ES-I3 (cell line): ENCODE results near the gene ATG7.

Source experiments
- H3K36me3 ChIP-seq: 2 replicates; pipeline ENCODE4 v1.6.1; 2013; ENCODE audit warnings: mild to moderate bottlenecking, low read length, control low read depth, moderate library complexity; ENCODE audit not compliant: insufficient read depth
- H3K4me1 ChIP-seq: 2 replicates; pipeline ENCODE4 v1.6.1; 2013; ENCODE audit warnings: mild to moderate bottlenecking, control low read depth, low read length; ENCODE audit not compliant: insufficient read depth
- H3K9ac ChIP-seq: 2 replicates; pipeline ENCODE4 v1.6.1; 2013; ENCODE audit warnings: low read depth, mild to moderate bottlenecking, low read length, moderate library complexity
- H3K9me3 ChIP-seq: 2 replicates; pipeline ENCODE4 v1.6.1; 2013; ENCODE audit warnings: mild to moderate bottlenecking, low read length, moderate library complexity; ENCODE audit not compliant: control insufficient read depth, insufficient read depth

ATG7 gene

GRCh38 chr3:11546657-11547302 is 274.6 kb downstream of the ATG7 start:
- H3K9me3 ChIP-seq: no peaks in the 10 kb centered on the region
- H3K4me1 ChIP-seq: no peaks in the 10 kb centered on the region
- H3K36me3 ChIP-seq: no peaks in the 10 kb centered on the region
- no peak overlapping the region for H3K9ac ChIP-seq

- Histone ChIP-seq H3K9ac (no peak overlapping the region), H3K4me1 (no peaks in the 10 kb centered on the region), H3K36me3 (no peaks in the 10 kb centered on the region), H3K9me3 (no peaks in the 10 kb centered on the region)
Observed at GRCh38 chr3:11547498-11547897, 275.3 kb downstream of the ATG7 start.

- no peaks in the 10 kb centered on the region for H3K36me3 ChIP-seq
- no peak overlapping the region for H3K9ac ChIP-seq
- H3K9me3 ChIP-seq: no peaks in the 10 kb centered on the region
- H3K4me1 ChIP-seq: no peaks in the 10 kb centered on the region
Observed at GRCh38 chr3:11548721-11549131, 276.5 kb downstream of the ATG7 start.

DNA sequence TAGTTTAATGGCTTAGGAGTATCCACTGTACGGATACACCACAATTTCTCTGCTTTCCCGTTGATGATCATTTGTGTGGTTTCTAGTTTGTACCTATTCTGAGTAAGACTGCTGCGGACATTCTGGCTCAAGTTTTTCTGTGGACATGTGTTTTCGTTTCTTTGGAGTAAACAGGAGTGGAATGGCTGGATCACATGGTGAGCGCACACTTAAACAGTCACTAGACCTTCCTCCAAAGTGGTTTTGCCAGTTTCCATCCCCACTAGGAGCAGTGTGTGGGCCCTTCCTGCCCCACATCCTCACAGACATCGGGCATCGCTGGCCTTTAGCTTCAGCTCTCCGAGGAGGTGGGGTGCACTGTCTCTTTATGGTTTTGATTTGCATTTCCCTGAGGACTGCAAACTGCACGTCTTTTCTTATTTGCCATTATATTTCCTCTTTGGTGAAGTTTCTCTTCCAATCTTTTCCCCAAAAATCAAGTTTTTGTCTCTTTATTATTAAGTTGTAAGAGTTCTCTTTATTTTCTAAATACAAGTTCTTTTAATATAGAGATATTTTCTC is 277.5 kb downstream of the ATG7 start:
- Histone ChIP-seq H3K36me3 (no peaks in the 10 kb centered on the region), H3K4me1 (no peaks in the 10 kb centered on the region), H3K9me3 (no peaks in the 10 kb centered on the region), H3K9ac (no peak overlapping the region)

GRCh38 chr3:11551036-11551435 is 278.8 kb downstream of the ATG7 start:
- H3K9ac ChIP-seq: no peak overlapping the region
- no peaks in the 10 kb centered on the region for H3K9me3 ChIP-seq
- H3K4me1 ChIP-seq: no peaks in the 10 kb centered on the region

GRCh38 chr3:11552289-11553264 is 280.4 kb downstream of the ATG7 start:
- H3K36me3 ChIP-seq: no peaks in the 10 kb centered on the region
- H3K4me1 ChIP-seq: 0 out of 2 replicates have a peak, but pooled peaks cover under 1% of the 10 kb centered on the region
- no peaks in the 10 kb centered on the region for H3K9me3 ChIP-seq
- H3K9ac ChIP-seq: no peak overlapping the region

More at GRCh38 chr3:11551036-11551435, 278.8 kb downstream of the ATG7 start:
- no peaks in the 10 kb centered on the region for H3K36me3 ChIP-seq

DNA sequence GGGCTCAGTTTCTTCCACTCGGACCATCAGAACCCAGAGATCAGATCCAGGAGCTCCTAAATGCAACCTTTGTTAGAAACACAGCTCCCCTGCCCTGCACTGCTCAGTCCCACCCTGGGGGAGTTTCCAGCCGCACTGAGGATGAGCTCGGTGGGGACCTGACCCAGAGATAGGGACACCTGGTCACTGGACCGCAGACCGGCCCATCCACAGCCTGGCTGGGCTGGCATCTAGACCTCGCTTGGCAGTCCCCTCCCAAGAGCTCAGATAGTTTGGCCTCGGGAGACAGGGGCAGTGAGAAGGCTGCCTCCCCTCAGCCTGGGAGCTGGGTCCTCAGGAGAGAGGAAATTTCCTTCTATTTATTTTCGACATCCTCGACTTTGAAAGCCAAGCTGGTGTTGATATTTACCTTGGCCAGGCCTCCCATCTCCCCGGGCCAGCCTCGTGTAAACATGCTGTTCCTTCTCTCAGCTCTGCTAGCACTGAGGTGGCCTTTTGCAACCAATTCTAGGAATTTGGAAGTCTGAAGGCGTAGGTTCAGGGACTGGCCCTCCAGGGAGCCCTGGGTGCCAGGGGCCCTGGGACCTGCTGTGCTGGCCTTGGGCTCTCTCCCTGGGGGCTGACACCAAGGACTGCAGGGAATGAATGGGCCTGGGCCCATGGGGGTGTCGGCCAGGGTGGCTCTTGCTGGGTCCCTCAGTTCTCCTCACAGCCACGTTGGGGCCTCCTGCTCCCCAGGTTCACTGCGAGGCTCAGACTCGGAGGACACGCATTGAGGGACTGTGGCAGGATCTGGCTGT is 281.4 kb downstream of the ATG7 start:
- no peaks in the 10 kb centered on the region for H3K36me3 ChIP-seq
- 0 out of 2 replicates have a peak, but pooled peaks cover 6% of the 10 kb centered on the region for H3K4me1 ChIP-seq
- H3K9ac ChIP-seq: no peak overlapping the region
- no peaks in the 10 kb centered on the region for H3K9me3 ChIP-seq

GRCh38 chr3:11554236-11554610 is 282.0 kb downstream of the ATG7 start:
- H3K9me3 ChIP-seq: no peaks in the 10 kb centered on the region
- no peaks in the 10 kb centered on the region; the same call in 1 of the 2 replicates for H3K36me3 ChIP-seq
- no peak overlapping the region for H3K9ac ChIP-seq
- 0 out of 2 replicates have a peak, but pooled peaks cover 6% of the 10 kb centered on the region for H3K4me1 ChIP-seq

DNA sequence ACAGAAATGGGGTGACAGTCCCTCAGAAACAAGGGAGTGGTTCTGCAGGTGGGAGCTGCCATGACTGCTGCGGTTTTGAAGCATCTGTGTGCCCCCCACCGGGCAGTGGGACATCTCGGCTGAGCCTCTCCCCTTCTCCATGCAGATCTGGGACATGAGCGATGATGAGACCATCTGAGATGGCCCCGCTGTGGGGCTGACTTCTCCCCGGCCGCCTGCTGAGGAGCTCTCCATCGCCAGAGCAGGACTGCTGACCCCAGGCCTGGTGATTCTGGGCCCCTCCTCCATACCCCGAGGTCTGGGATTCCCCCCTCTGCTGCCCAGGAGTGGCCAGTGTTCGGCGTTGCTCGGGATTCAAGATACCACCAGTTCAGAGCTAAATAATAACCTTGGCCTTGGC is 282.5 kb downstream of the ATG7 start:
- Histone ChIP-seq H3K9ac (no peak overlapping the region), H3K4me1 (0 out of 2 replicates have a peak, but pooled peaks cover 6% of the 10 kb centered on the region), H3K9me3 (no peaks in the 10 kb centered on the region), H3K36me3 (no peaks in the 10 kb centered on the region; the same call in 1 of the 2 replicates)

DNA sequence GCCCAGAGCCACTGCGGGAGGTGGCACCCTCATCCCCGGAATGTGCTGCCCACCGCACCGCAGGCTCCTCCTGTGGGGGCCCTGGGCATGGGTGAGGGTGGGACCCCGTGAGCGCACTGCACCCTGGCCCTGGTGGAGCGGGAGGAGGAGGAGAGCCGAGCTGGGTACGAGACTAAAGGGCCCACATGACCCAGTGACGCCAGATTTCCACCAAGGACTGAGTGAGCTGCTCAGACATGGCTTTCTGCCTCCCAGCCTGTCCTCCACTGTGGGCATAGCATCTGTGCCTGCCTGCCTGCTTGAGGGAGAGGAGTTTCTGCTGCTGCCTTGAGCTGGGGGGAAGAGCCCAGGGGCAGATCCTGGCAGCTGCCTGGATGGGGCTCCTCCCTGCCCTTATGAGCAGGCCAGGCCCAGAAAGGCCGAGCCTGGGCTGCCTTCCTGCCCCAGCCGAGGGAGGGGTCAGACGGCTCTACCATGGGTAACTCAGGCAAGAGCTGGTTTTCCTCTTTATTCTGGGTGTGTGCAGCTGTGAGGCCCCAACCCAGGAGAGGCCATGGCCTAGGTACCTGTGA is 283.1 kb downstream of the ATG7 start:
- 0 out of 2 replicates have a peak, but pooled peaks cover 6% of the 10 kb centered on the region for H3K4me1 ChIP-seq
- H3K36me3 ChIP-seq: no peaks in the 10 kb centered on the region; the same call in 1 of the 2 replicates
- H3K9ac ChIP-seq: no peak overlapping the region
- no peaks in the 10 kb centered on the region for H3K9me3 ChIP-seq

DNA sequence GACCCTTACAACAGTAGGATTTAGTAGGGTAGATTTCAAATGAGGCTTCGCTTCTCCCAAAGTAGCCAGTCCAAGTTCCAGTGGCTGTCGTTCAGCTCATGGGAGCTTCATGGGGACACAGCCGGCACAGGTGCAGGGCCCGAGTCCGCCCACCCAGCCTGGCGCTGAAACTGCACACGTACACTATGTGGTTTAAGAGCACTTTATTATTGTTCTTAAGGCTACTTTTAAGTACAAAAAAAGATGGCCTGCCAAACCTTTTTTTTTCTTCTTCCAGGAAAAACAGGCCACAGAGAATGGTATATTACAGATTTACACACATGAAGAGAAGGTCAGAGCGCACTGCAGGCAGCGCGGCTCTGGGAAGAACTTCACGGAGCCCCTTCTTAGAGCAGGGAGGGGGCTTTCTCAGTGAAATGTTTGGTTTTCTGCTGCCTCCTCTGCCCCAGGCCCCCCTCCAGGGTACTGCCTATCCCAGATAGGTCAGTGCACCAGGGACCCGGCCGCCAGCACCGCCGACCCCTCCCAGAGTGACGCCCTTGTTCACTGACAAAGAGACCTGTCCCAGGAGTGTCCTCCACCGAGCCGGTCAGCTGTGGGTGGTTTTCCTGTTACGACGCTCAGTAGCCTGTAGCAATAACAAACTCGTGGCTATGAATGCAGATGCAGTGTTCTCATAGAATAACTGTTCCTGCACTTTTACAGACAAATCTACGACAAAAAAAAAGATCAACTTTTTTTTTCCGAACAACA is 283.9 kb downstream of the ATG7 start:
- 0 out of 2 replicates have a peak, but pooled peaks cover 6% of the 10 kb centered on the region for H3K4me1 ChIP-seq
- H3K36me3 ChIP-seq: no peaks in the 10 kb centered on the region; the same call in 1 of the 2 replicates
- no peaks in the 10 kb centered on the region for H3K9me3 ChIP-seq
- no peak overlapping the region for H3K9ac ChIP-seq

DNA sequence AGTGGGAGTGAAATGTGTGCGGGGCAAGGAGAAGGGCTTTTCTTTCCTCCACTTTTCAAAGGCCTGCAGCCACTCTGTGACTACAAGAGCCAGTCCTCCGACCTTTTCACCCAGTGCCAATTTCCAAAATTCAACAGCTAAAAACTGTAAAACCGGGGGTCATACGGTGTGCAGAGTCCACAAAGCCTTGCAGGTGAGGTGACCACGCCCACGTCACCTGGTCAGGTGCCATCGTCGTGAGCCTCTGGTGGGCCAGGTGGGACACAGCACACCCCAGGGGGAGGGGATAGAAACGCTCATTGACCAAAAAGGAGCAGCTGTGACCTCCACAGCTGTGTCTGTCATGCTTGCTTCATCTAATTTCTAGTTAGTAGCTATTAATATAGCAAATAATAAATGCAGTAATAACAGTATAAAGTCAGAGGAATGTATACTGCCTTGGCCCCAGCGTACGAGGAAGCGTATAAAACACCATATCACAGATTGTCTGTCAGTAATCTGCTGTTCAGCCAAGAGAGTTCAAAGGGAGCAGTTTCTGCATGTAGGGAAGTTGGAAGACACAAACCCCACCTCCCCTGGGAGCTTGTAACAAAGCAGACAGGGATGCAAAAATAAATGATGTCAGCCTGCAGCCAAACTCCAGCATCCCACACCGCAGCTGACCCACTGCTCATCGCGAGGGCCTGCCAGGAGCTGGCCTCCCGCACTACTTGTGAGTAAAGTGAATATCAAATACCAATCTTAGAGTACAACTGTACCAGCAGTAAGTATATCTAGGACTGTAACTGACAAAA is 284.9 kb downstream of the ATG7 start:
- 0 out of 2 replicates have a peak, but pooled peaks cover 6% of the 10 kb centered on the region for H3K4me1 ChIP-seq
- H3K9me3 ChIP-seq: no peaks in the 10 kb centered on the region
- no peaks in the 10 kb centered on the region; the same call in 1 of the 2 replicates for H3K36me3 ChIP-seq
- H3K9ac ChIP-seq: no peak overlapping the region
